SK-N-SH (cell line): ENCODE measurements around the gene RBCK1. TPM values are rescaled to one million over a fixed set of nuclear protein-coding genes. Genes with fewer than 3 reads are reported as not detected.

Source experiments
- CTCF ChIA-PET: fragments of 300-600, 350-600 bp; formaldehyde crosslinking; extraction: SDS; loops from one replicate; lab custom pipeline; 2021; lab: Yijun Ruan, JAX
- POLR2A ChIA-PET: fragments of 350-600 bp; sonication (Branson Sonifier 250); formaldehyde crosslinking; extraction: SDS; loops from one replicate; lab custom pipeline; 2020; ENCODE audit warnings: antibody characterized with exemption, inconsistent platforms; lab: Yijun Ruan, JAX
- DNase-seq: peaks from one replicate; pipeline ENCODE4 v3.0.0; 2012
- H2AFZ ChIP-seq: fragments of 200-600 bp; sonication (generic); 2 replicates; pipeline ENCODE4 v1.8.1; 2016; ENCODE audit warnings: antibody characterized with exemption, mild to moderate bottlenecking, low read depth
- H3F3A ChIP-seq: fragments of 200-600 bp; sonication (generic); replicated peaks from 2 replicates; pipeline ENCODE3; 2016; ENCODE audit warnings: antibody characterized with exemption, mild to moderate bottlenecking; ENCODE audit not compliant: insufficient read depth
- H3K27ac ChIP-seq, 2 experiments: fragments of 200-500 bp in 1 of 2; fragments of 200-600 bp in 1 of 2; sonication (Bioruptor generic) in 1 of 2; sonication (generic), shearing (Covaris generic) in 1 of 2; 2 replicates each; pipeline versions ENCODE4 v1.5.1 to v1.6.1; 2014 to 2016; ENCODE audit warnings: low read depth in 2 of 2, inconsistent platforms in 1 of 2, low read length in 1 of 2, mild to moderate bottlenecking in 1 of 2, mixed read lengths in 1 of 2
- H3K27me3 ChIP-seq: fragments of 200-600 bp; sonication (generic), shearing (Covaris generic); 2 replicates; pipeline ENCODE4 v1.6.1; 2016; ENCODE audit warnings: mixed run types; ENCODE audit not compliant: insufficient read depth
- H3K36me3 ChIP-seq, 2 experiments: fragments of 200-500 bp in 1 of 2; fragments of 200-600 bp in 1 of 2; sonication (Bioruptor generic) in 1 of 2; sonication (generic) in 1 of 2; replicated peaks in 1 of 2; 2 replicates each; pipeline versions ENCODE3 to v1.5.1; 2014 to 2016; ENCODE audit warnings: low read length in 1 of 2, mild to moderate bottlenecking in 1 of 2; ENCODE audit not compliant: insufficient read depth in 2 of 2, control insufficient read depth in 1 of 2
- H3K4me1 ChIP-seq, 2 experiments: fragments of 200-500 bp in 1 of 2; fragments of 200-600 bp in 1 of 2; sonication (Bioruptor generic) in 1 of 2; sonication (generic), shearing (Covaris generic) in 1 of 2; 2 replicates each; pipeline versions ENCODE4 v1.5.1 to v1.6.1; 2014 to 2016; ENCODE audit warnings: low read depth in 1 of 2, low read length in 1 of 2, mixed run types in 1 of 2; ENCODE audit not compliant: insufficient read depth in 2 of 2, control insufficient read depth in 1 of 2
- H3K4me2 ChIP-seq: fragments of 200-600 bp; sonication (generic), shearing (Covaris generic); 2 replicates; pipeline ENCODE4 v1.6.1; 2017; ENCODE audit warnings: mixed run types
- H3K4me3 ChIP-seq, 2 experiments: fragments of 200-500 bp in 1 of 2; fragments of 200-600 bp in 1 of 2; sonication (Bioruptor generic) in 1 of 2; sonication (generic), shearing (Covaris generic) in 1 of 2; 2 replicates each; pipeline versions ENCODE4 v1.5.1 to v1.8.1; 2014 to 2016; ENCODE audit warnings: low read depth in 2 of 2, inconsistent platforms in 1 of 2, low read length in 1 of 2, mild to moderate bottlenecking in 1 of 2, mixed read lengths in 1 of 2, moderate library complexity in 1 of 2
- H3K79me2 ChIP-seq: fragments of 200-600 bp; sonication (generic); 2 replicates; pipeline ENCODE4 v1.8.1; 2017; ENCODE audit warnings: mild to moderate bottlenecking; ENCODE audit not compliant: insufficient read depth
- H3K9ac ChIP-seq: fragments of 200-600 bp; sonication (generic); 2 replicates; pipeline ENCODE4 v1.6.1; 2017; ENCODE audit warnings: mixed run types
- H3K9me2 ChIP-seq: fragments of 200-600 bp; sonication (generic); 2 replicates; pipeline ENCODE4 v1.6.1; 2017; ENCODE audit warnings: mixed run types
- H3K9me3 ChIP-seq: fragments of 200-600 bp; sonication (generic); 2 replicates; pipeline ENCODE4 v1.6.1; 2017; ENCODE audit warnings: mixed run types, mild to moderate bottlenecking, moderate library complexity
- H4K20me1 ChIP-seq: fragments of 200-600 bp; sonication (generic); 2 replicates; pipeline ENCODE4 v1.6.1; 2017; ENCODE audit warnings: mild to moderate bottlenecking, mixed run types; ENCODE audit not compliant: insufficient read depth
- CHD2 ChIP-seq: fragments of 150-350 bp; IDR thresholded peaks from 2 replicates; pipeline ENCODE4 v1.6.1; 2018; ENCODE audit warnings: low read length; ENCODE audit not compliant: partially characterized antibody
- FOXM1 ChIP-seq: IDR thresholded peaks from 2 replicates; pipeline ENCODE4 v1.4.0; 2012; ENCODE audit warnings: low read depth, mild to moderate bottlenecking
- GABPA ChIP-seq: IDR thresholded peaks from 2 replicates; pipeline ENCODE4 v1.4.0; 2012; ENCODE audit warnings: low read depth, mild to moderate bottlenecking
- NRF1 ChIP-seq: IDR thresholded peaks from 2 replicates; pipeline ENCODE4 v1.6.1; 2012; ENCODE audit warnings: low read depth, mild to moderate bottlenecking, low read length
- PBX3 ChIP-seq: IDR thresholded peaks from 2 replicates; pipeline ENCODE4; 2012
- RCOR1 ChIP-seq: fragments of 150-350 bp; IDR thresholded peaks from 2 replicates; pipeline ENCODE4 v1.6.1; 2017; ENCODE audit warnings: antibody characterized with exemption, low read length
- USF1 ChIP-seq: IDR thresholded peaks from 2 replicates; pipeline ENCODE4 v1.4.0; 2012; ENCODE audit warnings: low read depth, borderline replicate concordance
- YY1 ChIP-seq: IDR thresholded peaks from 2 replicates; pipeline ENCODE4 v1.4.0; 2012; ENCODE audit warnings: low read depth, mild to moderate bottlenecking
- WGBS: methylation state at CpG from one replicate; pipeline ENCODE4 v1.1.6; 2017; ENCODE audit warnings: low lambda C conversion rate; 5-methylcytosine and 5-hydroxymethylcytosine counted together
- polyA plus RNA-seq, 3 experiments: library from polyadenylated mRNA; depleted of rRNA; stranded (reverse); fragments of >200 nt; gene quantifications; 2 replicates each; pipeline ENCODE4 v1.2.3, GENCODE V29; 2012
- TF ChIP-seq, protein P1 (sequence below): fragments of 150-350 bp; IDR thresholded peaks from 2 replicates; pipeline ENCODE4 v1.6.1; 2017; ENCODE audit warnings: antibody characterized with exemption, low read length, low read depth, borderline replicate concordance
- TF ChIP-seq, protein P2 (sequence below): IDR thresholded peaks from 2 replicates; pipeline ENCODE4 v1.4.0; 2012; ENCODE audit warnings: low read depth, borderline replicate concordance

The RBCK1 gene
- polyA plus RNA-seq, 1 of the 3 experiments (the other 2 are of a cell fraction): 105 TPM

GRCh38 chr20:367486-367887 is 40.6 kb upstream of the RBCK1 start:
- peaks cover 3% of the 10 kb centered on the region for H3F3A ChIP-seq
- WGBS: 80% methylated on average over 8 of the region's 8 CpGs
- H3K9me2 ChIP-seq: no peaks in the 10 kb centered on the region
- no peak overlapping the region for H3K4me2 ChIP-seq
- ChIA-PET POLR2A (no interaction called here), CTCF (interaction anchor here (0.7 to 1.9 kb wide), 3 partner anchors 13 to 371 kb away, joined by 3 to 8 read pairs (median 8); no protein-coding TSS in a partner anchor)
- H3K27me3 ChIP-seq: no peaks in the 10 kb centered on the region
- no peaks in the 10 kb centered on the region for H3K36me3 ChIP-seq
- H3K4me1 ChIP-seq: peaks cover 14 to 18% of the 10 kb centered on the region in 2 experiments; a peak in 3 of 4 replicates
- H3K4me3 ChIP-seq: no peak overlapping the region
- no peaks in the 10 kb centered on the region for H3K79me2 ChIP-seq
- TF ChIP-seq, protein P1, sequence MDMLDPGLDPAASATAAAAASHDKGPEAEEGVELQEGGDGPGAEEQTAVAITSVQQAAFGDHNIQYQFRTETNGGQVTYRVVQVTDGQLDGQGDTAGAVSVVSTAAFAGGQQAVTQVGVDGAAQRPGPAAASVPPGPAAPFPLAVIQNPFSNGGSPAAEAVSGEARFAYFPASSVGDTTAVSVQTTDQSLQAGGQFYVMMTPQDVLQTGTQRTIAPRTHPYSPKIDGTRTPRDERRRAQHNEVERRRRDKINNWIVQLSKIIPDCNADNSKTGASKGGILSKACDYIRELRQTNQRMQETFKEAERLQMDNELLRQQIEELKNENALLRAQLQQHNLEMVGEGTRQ: no peak
- no peak for TF ChIP-seq USF1
- no peak for TF ChIP-seq NRF1
- TF ChIP-seq, protein P2, sequence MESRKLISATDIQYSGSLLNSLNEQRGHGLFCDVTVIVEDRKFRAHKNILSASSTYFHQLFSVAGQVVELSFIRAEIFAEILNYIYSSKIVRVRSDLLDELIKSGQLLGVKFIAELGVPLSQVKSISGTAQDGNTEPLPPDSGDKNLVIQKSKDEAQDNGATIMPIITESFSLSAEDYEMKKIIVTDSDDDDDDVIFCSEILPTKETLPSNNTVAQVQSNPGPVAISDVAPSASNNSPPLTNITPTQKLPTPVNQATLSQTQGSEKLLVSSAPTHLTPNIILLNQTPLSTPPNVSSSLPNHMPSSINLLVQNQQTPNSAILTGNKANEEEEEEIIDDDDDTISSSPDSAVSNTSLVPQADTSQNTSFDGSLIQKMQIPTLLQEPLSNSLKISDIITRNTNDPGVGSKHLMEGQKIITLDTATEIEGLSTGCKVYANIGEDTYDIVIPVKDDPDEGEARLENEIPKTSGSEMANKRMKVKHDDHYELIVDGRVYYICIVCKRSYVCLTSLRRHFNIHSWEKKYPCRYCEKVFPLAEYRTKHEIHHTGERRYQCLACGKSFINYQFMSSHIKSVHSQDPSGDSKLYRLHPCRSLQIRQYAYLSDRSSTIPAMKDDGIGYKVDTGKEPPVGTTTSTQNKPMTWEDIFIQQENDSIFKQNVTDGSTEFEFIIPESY: no peak
- no peak for TF ChIP-seq FOXM1
- TF ChIP-seq PBX3: no peak
- H2AFZ ChIP-seq: no peak overlapping the region
- H4K20me1 ChIP-seq: no peaks in the 10 kb centered on the region
- H3K27ac ChIP-seq: no peak overlapping the region
- no peaks in the 10 kb centered on the region for H3K9me3 ChIP-seq
- DNase-seq: no peak
- H3K9ac ChIP-seq: no peak overlapping the region

GRCh38 chr20:368915-369314 is 39.2 kb upstream of the RBCK1 start:
- 98% methylated on average over 4 of the region's 4 CpGs for WGBS
- no peaks in the 10 kb centered on the region for H3K79me2 ChIP-seq
- no peak overlapping the region for H3K4me2 ChIP-seq
- no peaks in the 10 kb centered on the region for H3K27me3 ChIP-seq
- CTCF ChIA-PET: interaction anchor here (0.8 to 1.5 kb wide), 4 partner anchors 12 to 142 kb away, joined by 3 to 4 read pairs (median 3); no protein-coding TSS in a partner anchor
- no peak for DNase-seq
- H3K9ac ChIP-seq: no peak overlapping the region
- H3K4me1 ChIP-seq: peaks cover 10 to 27% of the 10 kb centered on the region in 2 experiments; a peak in 3 of 4 replicates
- H3K9me3 ChIP-seq: no peaks in the 10 kb centered on the region
- H4K20me1 ChIP-seq: no peaks in the 10 kb centered on the region
- no peaks in the 10 kb centered on the region for H3K9me2 ChIP-seq
- POLR2A ChIA-PET: no interaction called here
- TF ChIP-seq USF1 (no peak), RCOR1 (no peak), GABPA (no peak), CHD2 (no peak), YY1 (no peak)
- TF ChIP-seq, protein P1: no peak
- TF ChIP-seq, protein P2: no peak
- no peak overlapping the region for H3K4me3 ChIP-seq
- no peak overlapping the region for H3K27ac ChIP-seq
- H3F3A ChIP-seq: peaks cover 12% of the 10 kb centered on the region
- H3K36me3 ChIP-seq: no peaks in the 10 kb centered on the region
- H2AFZ ChIP-seq: no peak overlapping the region
